Fibroblast of villous mesenchyme (primary cell): ENCODE data around the gene MYCN. TPM values are rescaled to one million over a fixed set of nuclear protein-coding genes. Genes with fewer than 3 reads are reported as not detected.

Experiments used
- DNase-seq: peaks from one replicate; pipeline ENCODE4 v3.0.0-alpha.2; 2010; ENCODE audit warnings: low read depth
- H3K4me3 ChIP-seq: 2 replicates; pipeline ENCODE4 v1.5.1; 2011; ENCODE audit warnings: low read depth, mild to moderate bottlenecking, low read length
- CTCF ChIP-seq: IDR thresholded peaks from 2 replicates; pipeline ENCODE4 v1.5.1; 2012; ENCODE audit warnings: low read depth, mild to moderate bottlenecking, low read length; ENCODE audit not compliant: insufficient read depth
- total RNA-seq: library from RNA; depleted of rRNA; stranded (reverse); fragments of >200 nt; gene quantifications from 2 replicates; pipeline ENCODE4 v1.2.3, GENCODE V29; 2012

MYCN gene
- total RNA-seq, 1 donor: under 0.01 TPM

GRCh38 chr2:15988733-15989132, 48.4 kb downstream of the MYCN start:
- H3K4me3 ChIP-seq: no peak overlapping the region
- no peak for TF ChIP-seq CTCF
- DNase-seq: no peak

GRCh38 chr2:15989559-15989958, 49.2 kb downstream of the MYCN start:
- no peak for DNase-seq

GRCh38 chr2:15990151-15991101, 50.1 kb downstream of the MYCN start:
- H3K4me3 ChIP-seq: no peak overlapping the region
- TF ChIP-seq CTCF: no peak
- DNase-seq: no peak

More at GRCh38 chr2:15989559-15989958, 49.2 kb downstream of the MYCN start:
- no peak for TF ChIP-seq CTCF
- no peak overlapping the region for H3K4me3 ChIP-seq

GRCh38 chr2:15991231-15991630, 50.9 kb downstream of the MYCN start:
- no peak for DNase-seq
- no peak overlapping the region for H3K4me3 ChIP-seq
- no peak for TF ChIP-seq CTCF

GRCh38 chr2:15992457-15993231, 52.3 kb downstream of the MYCN start:
- no peak overlapping the region for H3K4me3 ChIP-seq
- no peak for DNase-seq
- TF ChIP-seq CTCF: no peak

GRCh38 chr2:15993232-15993610, 52.9 kb downstream of the MYCN start:
- DNase-seq: no peak
- no peak for TF ChIP-seq CTCF

More at GRCh38 chr2:15993232-15993610, 52.9 kb downstream of the MYCN start:
- H3K4me3 ChIP-seq: no peak overlapping the region
